H1 (cell line): Measurements from ENCODE around the gene ENTPD1. TPM values are rescaled to one million over a fixed set of nuclear protein-coding genes. Genes with fewer than 3 reads are reported as not detected.

Source experiments
- CTCF ChIA-PET: fragments of 300-600 bp; sonication (Branson Sonifier 250); formaldehyde crosslinking; loops from one replicate; lab custom pipeline; 2021; ENCODE audit not compliant: partially characterized antibody; lab: Charles Lee
- POLR2A ChIA-PET: fragments of 300-600 bp; sonication (Branson Sonifier 250); formaldehyde crosslinking; loops from one replicate; lab custom pipeline; 2021; ENCODE audit warnings: inconsistent platforms; ENCODE audit not compliant: partially characterized antibody; lab: Charles Lee
- DNase-seq, 2 experiments: peaks; one replicate each; pipeline versions ENCODE4 v3.0.0 to v3.0.0-alpha.2; 2010 to 2022; ENCODE audit warnings: low spot score in 2 of 2, low read depth in 1 of 2, mixed read lengths in 1 of 2
- FAIRE-seq: peaks from 2 replicates; lab custom pipeline; 2011; peaks lifted over from hg19 to GRCh38; lab: Jason Lieb, UNC
- H2AFZ ChIP-seq: 2 replicates; pipeline ENCODE4 v1.8.1; 2012; ENCODE audit warnings: low read length, inconsistent platforms
- H2AK5ac ChIP-seq: 2 replicates; pipeline ENCODE4 v1.6.1; 2013; ENCODE audit warnings: low read depth, low read length
- H2BK120ac ChIP-seq: replicated peaks from 2 replicates; pipeline ENCODE3; 2013; ENCODE audit warnings: low read depth, low read length, inconsistent platforms
- H2BK12ac ChIP-seq: 2 replicates; pipeline ENCODE4 v1.6.1; 2013; ENCODE audit warnings: low read depth, low read length
- H2BK15ac ChIP-seq: 2 replicates; pipeline ENCODE4 v1.6.1; 2013; ENCODE audit warnings: low read length
- H2BK20ac ChIP-seq: 2 replicates; pipeline ENCODE4 v1.6.1; 2013; ENCODE audit warnings: low read length
- H2BK5ac ChIP-seq: 2 replicates; pipeline ENCODE4 v1.6.1; 2013; ENCODE audit warnings: low read depth, low read length
- H3K14ac ChIP-seq: 2 replicates; pipeline ENCODE4 v1.6.1; 2013; ENCODE audit warnings: inconsistent platforms; ENCODE audit not compliant: insufficient read length
- H3K18ac ChIP-seq: 2 replicates; pipeline ENCODE4 v1.6.1; 2013; ENCODE audit warnings: low read length; ENCODE audit errors: extremely low read depth
- H3K23ac ChIP-seq: 2 replicates; pipeline ENCODE4 v1.6.1; 2013; ENCODE audit warnings: inconsistent platforms; ENCODE audit not compliant: insufficient read length
- H3K23me2 ChIP-seq: 2 replicates; pipeline ENCODE4 v1.6.1; 2013; ENCODE audit warnings: low read depth, low read length
- H3K27ac ChIP-seq: 2 replicates; pipeline ENCODE4 v1.6.1; 2011; ENCODE audit warnings: low read depth, low read length, inconsistent platforms
- H3K27me3 ChIP-seq, 4 experiments: replicated peaks in 1 of 4; 1 replicate in 1 of 4; 2 replicates in 3 of 4; pipeline versions ENCODE4 v1.6.1 to v1.8.1; 2011 to 2013; ENCODE audit warnings: low read length in 3 of 4, mild to moderate bottlenecking in 3 of 4, inconsistent platforms in 2 of 4, mixed read lengths in 2 of 4, moderate library complexity in 1 of 4; ENCODE audit not compliant: control insufficient read depth in 3 of 4, insufficient read depth in 3 of 4; ENCODE audit errors: extremely low read depth in 1 of 4
- H3K36me3 ChIP-seq, 4 experiments: 2 replicates each; pipeline versions ENCODE4 v1.6.1 to v1.8.1; 2011 to 2013; ENCODE audit warnings: mild to moderate bottlenecking in 4 of 4, low read length in 3 of 4, moderate library complexity in 2 of 4, control low read depth in 1 of 4, inconsistent platforms in 1 of 4; ENCODE audit not compliant: insufficient read depth in 4 of 4, control insufficient read depth in 2 of 4
- H3K4ac ChIP-seq: replicated peaks from 2 replicates; pipeline ENCODE3; 2013; ENCODE audit warnings: low read length, low read depth, mixed read lengths, inconsistent platforms; ENCODE audit not compliant: insufficient read length
- H3K4me1 ChIP-seq, 4 experiments: replicated peaks in 1 of 4; 1 replicate in 1 of 4; 2 replicates in 3 of 4; pipeline versions ENCODE4 v1.6.1 to v1.8.1; 2011 to 2013; ENCODE audit warnings: low read length in 3 of 4, inconsistent platforms in 2 of 4, mixed read lengths in 1 of 4; ENCODE audit not compliant: insufficient read depth in 4 of 4, control insufficient read depth in 3 of 4
- H3K4me2 ChIP-seq, 2 experiments: 2 replicates each; pipeline versions ENCODE4 v1.6.1 to v1.8.1; 2011 to 2013; ENCODE audit warnings: low read depth in 2 of 2, low read length in 2 of 2, control low read depth in 1 of 2, inconsistent platforms in 1 of 2, mild to moderate bottlenecking in 1 of 2; ENCODE audit not compliant: insufficient read depth in 1 of 2
- H3K4me3 ChIP-seq, 4 experiments: fragments of 200-600, 300-600 bp in 1 of 4; sonication (generic), shearing (Covaris generic), sonication (Bioruptor Twin) in 1 of 4; 2 replicates each; pipeline versions ENCODE4 v1.5.1 to v1.8.1; 2011 to 2016; ENCODE audit warnings: low read length in 4 of 4, low read depth in 3 of 4, control low read depth in 2 of 4, inconsistent platforms in 2 of 4, mild to moderate bottlenecking in 2 of 4, mixed read lengths in 1 of 4, moderate library complexity in 1 of 4; ENCODE audit not compliant: insufficient read depth in 2 of 4; ENCODE audit errors: extremely low read depth in 1 of 4
- H3K56ac ChIP-seq: replicated peaks from 2 replicates; pipeline ENCODE3; 2013; ENCODE audit warnings: low read depth, mild to moderate bottlenecking, mixed read lengths, low read length, inconsistent platforms; ENCODE audit not compliant: insufficient read length
- H3K79me1 ChIP-seq: 2 replicates; pipeline ENCODE4 v1.6.1; 2013; ENCODE audit warnings: low read depth, low read length, control low read depth
- H3K79me2 ChIP-seq, 2 experiments: 2 replicates each; pipeline versions ENCODE4 v1.6.1 to v1.8.1; 2012 to 2013; ENCODE audit warnings: low read length in 2 of 2, mild to moderate bottlenecking in 2 of 2, inconsistent platforms in 1 of 2; ENCODE audit not compliant: insufficient read depth in 2 of 2, control insufficient read depth in 1 of 2
- H3K9ac ChIP-seq, 4 experiments: replicated peaks in 1 of 4; 1 replicate in 1 of 4; 2 replicates in 3 of 4; pipeline versions ENCODE4 v1.6.1 to v1.8.1; 2011 to 2013; ENCODE audit warnings: low read depth in 3 of 4, low read length in 3 of 4, control low read depth in 2 of 4, mild to moderate bottlenecking in 2 of 4, moderate library complexity in 2 of 4, inconsistent platforms in 1 of 4; ENCODE audit errors: extremely low read depth in 1 of 4
- H3K9me3 ChIP-seq, 2 experiments: 2 replicates each; pipeline versions ENCODE4 v1.6.1 to v1.8.1; 2012 to 2013; ENCODE audit warnings: mild to moderate bottlenecking in 2 of 2, moderate library complexity in 2 of 2, control low read depth in 1 of 2, inconsistent platforms in 1 of 2, low read depth in 1 of 2, low read length in 1 of 2, mixed read lengths in 1 of 2; ENCODE audit not compliant: insufficient read depth in 2 of 2
- H4K20me1 ChIP-seq, 2 experiments: replicated peaks in 1 of 2; 2 replicates each; pipeline versions ENCODE3 to v1.8.1; 2011 to 2013; ENCODE audit warnings: inconsistent platforms in 2 of 2, low read length in 2 of 2, mild to moderate bottlenecking in 1 of 2; ENCODE audit not compliant: insufficient read depth in 2 of 2, control insufficient read depth in 1 of 2
- H4K5ac ChIP-seq: 2 replicates; pipeline ENCODE4 v1.6.1; 2013; ENCODE audit warnings: low read length, low read depth, mixed read lengths, inconsistent platforms; ENCODE audit not compliant: insufficient read length
- H4K8ac ChIP-seq: 2 replicates; pipeline ENCODE4 v1.8.0; 2013; ENCODE audit warnings: mild to moderate bottlenecking, moderate library complexity, low read length, inconsistent platforms; ENCODE audit not compliant: insufficient read depth; ENCODE audit errors: extremely low read depth
- H4K91ac ChIP-seq: replicated peaks from 2 replicates; pipeline ENCODE3; 2013; ENCODE audit warnings: low read length, mixed read lengths, inconsistent platforms; ENCODE audit not compliant: insufficient read length
- BACH1 ChIP-seq: IDR thresholded peaks from 2 replicates; pipeline ENCODE4 v1.6.1; 2012; ENCODE audit warnings: low read length, improper control_type of control experiment
- CBX5 ChIP-seq: fragments of 300-800, 300-1000 bp; sonication (generic); IDR thresholded peaks from 2 replicates; pipeline ENCODE4 v1.7.1; 2016; ENCODE audit warnings: antibody characterized with exemption, low read length, low read depth
- CHD1 ChIP-seq: IDR thresholded peaks from 2 replicates; pipeline ENCODE4 v1.6.1; 2012; ENCODE audit warnings: low read depth, low read length, improper control_type of control experiment
- CREB1 ChIP-seq: IDR thresholded peaks from 2 replicates; pipeline ENCODE4 v1.6.1; 2012; ENCODE audit warnings: inconsistent platforms
- EP300 ChIP-seq, 2 experiments: IDR thresholded peaks; 1 replicate in 1 of 2; 2 replicates in 1 of 2; pipeline ENCODE4 v1.6.1; 2011 to 2012; ENCODE audit warnings: low read depth in 2 of 2, low read length in 2 of 2, mild to moderate bottlenecking in 2 of 2, borderline replicate concordance in 1 of 2, inconsistent platforms in 1 of 2, moderate library complexity in 1 of 2
- KDM1A ChIP-seq: fragments of 200-600, 300-600 bp; sonication (generic); IDR thresholded peaks from 2 replicates; pipeline ENCODE4 v1.7.1; 2016; ENCODE audit warnings: mild to moderate bottlenecking, low read length, borderline replicate concordance
- RNF2 ChIP-seq: fragments of 200-900, 300-1000 bp; sonication (generic); IDR thresholded peaks from 2 replicates; pipeline ENCODE4 v1.7.1; 2016; ENCODE audit warnings: borderline replicate concordance, low read depth, mild to moderate bottlenecking, antibody characterized with exemption, low read length; ENCODE audit not compliant: poor library complexity, severe bottlenecking; ENCODE audit errors: missing control alignments
- SUZ12 ChIP-seq: fragments of 200-600 bp; sonication (generic); IDR thresholded peaks from 2 replicates; pipeline ENCODE4 v1.6.1; 2012; ENCODE audit warnings: mild to moderate bottlenecking, inconsistent platforms, low read length, moderate library complexity, mixed read lengths
- USF2 ChIP-seq: IDR thresholded peaks from 2 replicates; pipeline ENCODE4 v1.6.1; 2011; ENCODE audit warnings: low read length, improper control_type of control experiment
- WGBS, 2 experiments: shearing (Covaris generic) in 1 of 2; methylation state at CpG; one replicate each; pipeline versions ENCODE4 v1.1.6 to v1.1.7; 2013 to 2015; ENCODE audit warnings: low lambda C conversion rate in 2 of 2, mixed read lengths in 2 of 2, inconsistent platforms in 1 of 2, low coverage in 1 of 2, missing lambda C conversion rate in 1 of 2; ENCODE audit not compliant: insufficient replicate concordance in 2 of 2, insufficient coverage in 1 of 2, insufficient read length in 1 of 2; ENCODE audit errors: extremely low coverage in 1 of 2, missing lambda C conversion rate in 1 of 2; 5-methylcytosine and 5-hydroxymethylcytosine counted together
- polyA plus RNA-seq, 7 experiments: library from polyadenylated mRNA; depleted of rRNA in 3 of 7; stranded (reverse) in 5 of 7; unstranded in 2 of 7; fragments of >200 nt in 5 of 7; fragments of 200-250 nt in 2 of 7; gene quantifications; 1 replicate in 5 of 7; 2 replicates in 1 of 7; 4 replicates in 1 of 7; pipeline versions ENCODE4 v1.2.1 to v1.2.3, GENCODE V29; 2011 to 2013; ENCODE audit warnings: missing spikeins in 2 of 7, mixed read lengths in 2 of 7
- total RNA-seq: library from RNA; stranded (reverse); fragmentation: NEBNext Ultra II Directional; extraction: Animal tissue kit (Norgen Biotek cat#: 25700); gene quantifications from 2 replicates; pipeline ENCODE4 v1.2.1, GENCODE V29; 2021

ENTPD1 gene
- total and polyA plus RNA-seq, 2 of the 8 experiments (the other 6 are each of a cell fraction or from before 2014, with no cell fraction given), result 2.2 to 2.5 TPM

- CTCF ChIA-PET, result interaction anchor here (0.6 to 1.6 kb wide), 7 partner anchors 11 to 270 kb away, joined by 3 to 7 read pairs (median 3); partner anchors contain the start of gene TCTN3
- Histone ChIP-seq H4K91ac (no peak overlapping the region), H3K9ac (no peak overlapping the region), H2BK5ac (no peak overlapping the region), H3K4me1 (no peaks in the 10 kb centered on the region), H3K79me1 (no peaks in the 10 kb centered on the region), H4K8ac (no peak overlapping the region), H3K27ac (no peak overlapping the region), H3K4ac (no peak overlapping the region), H2BK120ac (no peak overlapping the region), H3K56ac (no peak overlapping the region), H3K23me2 (no peaks in the 10 kb centered on the region), H3K27me3 (no peaks in the 10 kb centered on the region), H3K9me3 (peaks cover 8 to 15% of the 10 kb centered on the region in 2 experiments), H3K4me3 (no peak overlapping the region), H3K36me3 (peaks cover 0 to 30% (median 4%) of the 10 kb centered on the region in 4 experiments; a peak in 6 of 8 replicates), H3K18ac (no peak overlapping the region), H3K4me2 (no peak overlapping the region), H4K5ac (no peak overlapping the region), H3K14ac (no peak overlapping the region), H2AK5ac (no peak overlapping the region), H2AFZ (no peak overlapping the region), H4K20me1 (no peaks in the 10 kb centered on the region), H3K79me2 (no peaks in the 10 kb centered on the region), H2BK12ac (no peak overlapping the region), H3K23ac (no peak overlapping the region), H2BK15ac (no peak overlapping the region), H2BK20ac (no peak overlapping the region)
- DNase-seq (no peak), FAIRE-seq (no peak)
- POLR2A ChIA-PET, result interaction anchor here (1.1 kb wide), 1 partner anchor 35 kb away, joined by 4 read pairs; the partner anchor contains the start of gene CC2D2B
- WGBS, 2 experiments, result 83% methylated on average over 2 of the region's 2 CpGs; no CpG with 5 or more reads in 1 of the 2 experiments
- TF ChIP-seq BACH1 (no peak), USF2 (no peak), CBX5 (no peak), RNF2 (no peak), SUZ12 (no peak), CREB1 (no peak), EP300 (IDR thresholded peaks at IDR 0.05; ENCODE audit: borderline replicate concordance in 1 of 2, low read depth in 2 of 2, low read length in 2 of 2) (no peak), KDM1A (no peak), CHD1 (no peak)
Observed at GRCh38 chr10:95872158-95872711, 116.3 kb downstream of the ENTPD1 start.
